NCI-H1105 treated with DMSO at 0.1 percent for 48 hours (cell line): ENCODE results near the gene FEM1A.
"Not testable (repeated sequence)": the region's sequence is repeated elsewhere in the genome, so short reads cannot be mapped to it uniquely, and the experiment has no call there.

Source experiments
- DNase-seq: peaks from one replicate; lab custom pipeline; 2025; lab: John Stamatoyannopoulos, UW

Gene FEM1A

GRCh38 chr19:4791183-4792018, at the start of gene FEM1A:
Gene FEM1A (plus strand): TSS chr19:4791734. CDS start chr19:4791855, 121 bp downstream.
- peak; percentile 100 for DNase-seq

- peak; percentile 86 for DNase-seq
These were observed 48.5 kb upstream of the FEM1A start for GRCh38 chr19:4742723-4743646.

- no peak for DNase-seq
These were observed 46.9 kb upstream of the FEM1A start for GRCh38 chr19:4744451-4745174.

- DNase-seq: not testable (repeated sequence)
These were observed 46.4 kb upstream of the FEM1A start for GRCh38 chr19:4745175-4745574.

GRCh38 chr19:4745986-4746385, 45.5 kb upstream of the FEM1A start:
- no peak for DNase-seq

GRCh38 chr19:4748185-4748584, 43.3 kb upstream of the FEM1A start:
- no peak for DNase-seq

GRCh38 chr19:4748589-4748988, 42.9 kb upstream of the FEM1A start:
- DNase-seq: no peak

GRCh38 chr19:4749870-4750590, 41.5 kb upstream of the FEM1A start:
- no peak for DNase-seq

GRCh38 chr19:4754248-4754647, 37.3 kb upstream of the FEM1A start:
- DNase-seq: no peak

GRCh38 chr19:4755459-4755858, 36.1 kb upstream of the FEM1A start:
- no peak for DNase-seq

GRCh38 chr19:4758082-4758481, 33.5 kb upstream of the FEM1A start:
- no peak for DNase-seq

GRCh38 chr19:4758659-4759058, 32.9 kb upstream of the FEM1A start:
- DNase-seq: no peak

- DNase-seq: peak; percentile 96
These were observed 31.9 kb upstream of the FEM1A start for GRCh38 chr19:4759388-4760284.

GRCh38 chr19:4760285-4760650, 31.3 kb upstream of the FEM1A start:
- no peak for DNase-seq

- no peak for DNase-seq
These were observed 28.5 kb upstream of the FEM1A start for GRCh38 chr19:4763021-4763420.

GRCh38 chr19:4764393-4764660, 27.2 kb upstream of the FEM1A start:
- no peak for DNase-seq

GRCh38 chr19:4768934-4769777, 22.4 kb upstream of the FEM1A start:
- DNase-seq: peak; percentile 95

- no peak for DNase-seq
These were observed 19.0 kb upstream of the FEM1A start for GRCh38 chr19:4772566-4772965.

- DNase-seq: no peak
These were observed 18.4 kb upstream of the FEM1A start for GRCh38 chr19:4773047-4773640.
